ENCODE results near the gene CHMP3.
A peak's percentile ranks its signal among the peaks of the same experiment; 100 is the strongest.
"Not testable (repeated sequence)": the region's sequence is repeated elsewhere in the genome, so short reads cannot be mapped to it uniquely, and the experiment has no call there.

The CHMP3 gene

DNA sequence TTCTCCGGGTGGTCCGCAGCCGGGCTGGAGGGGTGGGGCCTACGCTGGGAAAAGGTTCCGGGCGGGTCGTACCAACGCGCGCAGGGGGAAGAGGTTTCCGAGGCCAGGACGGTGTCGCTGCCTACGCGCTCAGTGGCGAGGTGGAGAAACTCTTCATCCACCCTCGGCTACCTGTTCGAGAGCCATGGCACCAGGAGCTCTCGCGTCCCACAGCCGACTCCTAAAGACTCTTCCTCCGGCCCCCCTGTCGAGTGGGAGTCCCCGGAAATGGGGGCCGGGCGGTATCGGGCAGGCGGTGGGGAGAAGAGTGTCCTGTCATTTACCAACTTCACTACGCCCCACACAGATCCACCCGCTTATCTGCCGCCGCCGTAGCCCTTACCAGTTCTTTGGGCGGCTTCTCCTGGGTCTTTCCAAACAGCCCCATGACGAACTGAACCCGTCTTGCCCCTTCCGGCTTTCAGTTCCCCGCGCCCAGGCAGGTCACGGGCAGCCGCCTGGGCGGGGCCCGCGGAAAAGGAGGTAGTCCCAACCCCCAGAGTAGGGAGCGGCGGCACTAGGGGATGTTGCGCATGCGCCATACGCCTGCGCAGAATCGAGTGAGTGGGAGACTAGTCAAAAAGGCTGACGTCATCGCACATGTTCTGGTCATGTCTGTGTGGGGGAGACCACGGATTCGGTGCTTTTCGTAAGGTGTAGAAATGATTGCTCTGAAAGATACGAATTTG is at the start of gene CHMP3:
TSS of gene CHMP3 (minus strand) at position 522 of the 728 bp plus-strand sequence. CDS start at position 427, 95 bp downstream.
- peak; percentile 86 for DNase-seq

DNA sequence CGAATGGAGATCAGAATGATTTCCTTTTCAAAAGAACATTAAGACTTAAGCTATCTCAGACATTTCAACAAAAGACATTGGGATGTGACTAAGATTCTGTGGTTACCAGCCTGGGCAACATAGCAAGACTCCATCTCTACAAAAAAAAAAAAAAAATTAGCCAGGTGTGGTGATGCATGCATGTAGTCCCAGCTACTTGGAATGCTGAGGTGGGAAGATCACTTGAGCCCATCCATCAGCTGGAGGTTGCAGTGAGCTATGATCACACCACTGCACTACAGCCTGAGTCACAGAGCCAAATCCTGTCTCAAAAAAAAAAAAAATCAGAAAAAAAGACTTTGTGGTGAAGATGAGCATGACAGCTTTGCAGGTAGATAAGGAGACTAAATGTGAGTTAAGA is 47.6 kb upstream of the CHMP3 start:
- no peak for DNase-seq

DNA sequence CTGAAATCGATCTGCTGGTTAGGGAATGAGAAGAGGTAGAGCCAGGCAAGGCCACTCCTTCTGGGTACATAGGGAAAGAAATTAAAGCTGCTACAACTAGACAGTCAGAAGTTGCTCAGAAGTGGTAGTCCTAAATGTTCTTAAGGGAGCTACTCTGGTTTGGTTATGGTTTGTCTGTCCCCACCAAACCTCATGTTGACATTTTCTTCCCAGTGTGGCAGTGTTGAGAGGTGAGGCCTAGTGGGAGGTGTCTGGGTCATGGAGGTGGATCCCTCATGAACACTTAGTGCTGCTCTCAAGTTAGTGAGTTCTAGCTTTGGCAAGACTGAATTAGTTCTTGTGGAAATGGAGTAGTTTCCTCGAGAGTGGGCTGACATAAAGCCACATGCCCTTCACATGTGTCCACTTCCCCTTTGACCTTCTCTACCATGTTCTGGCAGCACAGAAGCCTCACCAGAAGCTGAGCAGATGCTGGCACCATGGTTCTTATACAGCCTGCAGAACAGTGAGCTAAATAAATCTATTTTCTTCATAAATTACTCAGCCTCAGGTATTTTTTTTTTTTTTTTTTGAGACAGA is 45.7 kb upstream of the CHMP3 start:
- DNase-seq, result no peak

DNA sequence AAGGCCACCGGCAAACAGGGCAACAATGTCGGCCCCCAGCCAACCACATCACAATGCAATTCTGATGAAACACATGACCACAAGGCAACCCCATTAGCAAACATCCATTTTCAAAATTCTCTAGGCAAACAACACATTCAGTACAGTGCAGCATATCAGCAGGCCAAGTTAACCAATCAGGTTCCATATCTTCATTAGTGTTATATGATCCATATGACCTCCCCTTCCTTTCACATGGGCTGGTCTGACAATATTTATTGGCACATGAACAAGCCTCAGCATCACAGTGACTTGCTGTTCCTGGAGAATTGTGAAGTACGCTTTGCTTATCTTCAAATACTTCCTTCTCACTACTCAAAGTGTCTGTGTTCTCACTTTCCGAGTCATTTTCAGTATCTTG is 40.7 kb upstream of the CHMP3 start:
- DNase-seq, result no peak

DNA sequence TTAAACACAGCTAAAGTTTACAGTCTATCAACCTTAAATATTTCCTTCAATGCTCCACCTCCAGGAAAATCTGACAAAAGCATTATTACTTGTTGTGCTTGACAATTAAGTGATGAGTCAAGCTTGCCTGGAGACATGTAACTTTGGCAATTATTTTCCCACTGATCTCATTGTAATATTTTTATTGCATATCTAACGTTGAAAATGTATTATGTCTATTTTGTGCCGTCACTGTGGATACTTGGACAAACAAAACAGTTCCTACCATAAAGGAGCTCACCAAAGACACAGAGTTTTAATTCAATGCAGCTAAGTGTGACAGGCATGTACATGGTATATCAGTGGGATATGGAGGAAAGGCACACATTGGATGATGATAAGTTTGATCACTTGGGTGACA is 35.7 kb upstream of the CHMP3 start:
- no peak for DNase-seq

DNA sequence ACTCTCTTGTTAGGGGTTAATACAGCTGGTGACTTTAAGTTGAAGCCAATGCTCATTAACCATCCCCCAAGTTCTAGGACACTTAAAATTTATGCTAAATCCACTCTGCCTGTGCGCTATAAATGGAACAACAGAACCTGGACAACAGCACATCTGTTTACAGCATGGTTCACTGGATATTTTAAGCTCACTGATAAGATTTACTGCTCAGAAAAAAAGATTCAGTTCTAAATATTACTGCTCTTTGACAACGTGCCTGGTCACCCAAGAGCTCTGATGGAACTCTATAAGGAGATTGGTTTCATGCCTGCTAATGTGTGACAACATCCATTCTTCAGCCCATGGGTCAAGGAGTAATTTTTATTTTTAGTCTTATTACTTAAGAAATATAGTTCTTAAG is 32.9 kb upstream of the CHMP3 start:
- DNase-seq, result no peak

DNA sequence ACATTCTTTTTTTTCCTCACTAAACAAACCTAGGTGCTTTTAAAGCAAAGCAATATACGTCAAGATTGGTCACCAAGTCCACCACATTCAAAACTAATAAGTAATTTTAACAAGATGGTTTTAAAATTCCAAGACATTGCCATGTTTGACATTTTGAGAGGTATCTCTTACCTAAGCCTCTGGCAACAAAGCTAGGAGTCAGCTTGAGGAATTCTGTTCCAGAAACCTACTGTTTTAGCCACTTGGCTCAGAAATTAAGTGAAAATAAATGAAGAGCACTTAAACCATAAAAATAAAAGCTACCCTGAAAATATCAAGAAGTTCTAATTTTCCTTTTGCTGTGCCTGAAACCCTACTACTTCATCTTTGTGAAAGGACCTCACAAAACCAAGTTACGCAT is 30.0 kb upstream of the CHMP3 start:
- DNase-seq, result no peak

DNA sequence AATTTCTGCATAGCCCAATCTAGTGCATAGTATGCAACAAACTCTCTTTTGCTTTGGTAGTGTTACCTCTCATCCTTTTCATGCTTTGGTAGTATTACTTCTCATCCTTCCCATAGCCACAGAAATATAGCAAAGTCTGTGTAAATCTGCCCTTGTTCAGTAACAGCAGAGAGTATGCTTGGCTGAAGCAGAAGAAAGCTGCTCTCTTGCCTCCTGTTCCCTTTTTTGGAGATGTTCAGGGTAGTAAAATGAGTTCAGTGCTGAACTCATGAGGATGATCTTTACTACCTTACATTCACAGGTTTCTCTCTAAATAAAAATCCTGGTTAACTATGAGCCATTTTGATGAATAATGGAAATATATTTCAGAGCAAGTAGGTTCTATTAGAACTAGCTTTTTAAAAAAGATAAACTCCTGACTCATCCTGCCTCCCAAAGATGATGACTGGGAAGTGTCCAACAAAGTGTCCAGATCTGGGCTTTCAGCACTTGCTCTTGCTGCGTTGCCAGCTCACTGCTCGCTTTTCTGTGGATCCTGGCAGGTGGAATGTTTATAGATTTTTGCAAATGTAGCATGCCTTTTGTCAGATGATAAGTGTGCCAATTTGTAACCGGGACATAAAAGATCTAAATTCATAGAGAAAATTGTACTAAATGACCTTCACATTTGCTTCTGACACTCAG is 29.4 kb upstream of the CHMP3 start:
- DNase-seq, result no peak

DNA sequence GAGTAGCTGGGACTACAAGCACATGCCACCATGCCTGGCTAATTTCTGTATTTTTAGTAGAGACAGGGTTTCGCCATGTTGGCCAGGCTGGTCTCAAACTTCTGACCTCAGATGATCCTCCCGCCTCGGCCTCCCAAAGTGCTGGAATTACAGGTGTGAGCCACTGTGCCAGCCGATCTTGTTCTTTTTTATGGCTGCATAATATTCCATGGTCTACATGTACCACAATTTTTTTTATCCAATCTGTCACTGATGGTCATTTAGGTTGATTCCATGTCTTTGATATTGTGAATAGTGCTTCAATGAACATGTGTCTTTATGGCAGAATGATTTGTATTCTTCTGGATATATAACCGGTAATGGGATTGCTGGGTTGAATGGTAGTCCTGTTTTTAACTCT is 26.5 kb upstream of the CHMP3 start:
- DNase-seq, result not testable (repeated sequence)

DNA sequence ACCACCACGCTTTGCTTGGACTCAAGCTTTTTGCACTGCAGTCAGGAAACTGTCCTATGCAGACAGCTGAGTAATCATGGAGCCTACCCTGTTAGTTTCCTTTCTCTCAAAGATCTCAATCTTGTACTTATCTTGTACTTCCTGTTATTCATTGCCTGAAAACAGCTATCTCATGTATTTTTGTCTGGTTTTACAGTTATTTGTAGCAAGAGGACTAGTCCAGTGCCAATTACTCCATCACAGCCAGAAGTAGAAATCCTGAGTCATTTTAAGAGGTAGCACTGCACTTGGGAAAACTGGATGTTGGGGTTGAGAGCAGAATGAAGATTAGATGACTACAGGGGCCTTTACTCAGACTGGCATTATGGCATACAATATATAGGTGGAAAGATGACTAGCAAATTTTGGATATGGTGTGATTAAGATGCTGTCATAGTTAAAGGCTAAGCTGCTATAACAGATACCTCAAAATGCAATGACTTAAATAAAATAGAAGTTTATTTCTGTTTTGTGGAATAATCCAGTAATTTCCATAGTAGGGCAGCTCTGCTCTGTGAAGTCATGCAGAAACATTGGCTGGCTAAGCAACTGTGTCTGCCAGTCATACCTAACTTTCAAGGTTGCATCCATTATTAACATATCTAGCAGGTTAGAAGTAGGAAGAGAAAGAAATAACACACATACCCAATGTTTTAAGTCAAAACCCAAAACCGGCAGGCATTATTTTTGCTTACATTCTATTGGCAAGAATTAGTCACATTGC is 21.1 kb upstream of the CHMP3 start:
- no peak for DNase-seq

DNA sequence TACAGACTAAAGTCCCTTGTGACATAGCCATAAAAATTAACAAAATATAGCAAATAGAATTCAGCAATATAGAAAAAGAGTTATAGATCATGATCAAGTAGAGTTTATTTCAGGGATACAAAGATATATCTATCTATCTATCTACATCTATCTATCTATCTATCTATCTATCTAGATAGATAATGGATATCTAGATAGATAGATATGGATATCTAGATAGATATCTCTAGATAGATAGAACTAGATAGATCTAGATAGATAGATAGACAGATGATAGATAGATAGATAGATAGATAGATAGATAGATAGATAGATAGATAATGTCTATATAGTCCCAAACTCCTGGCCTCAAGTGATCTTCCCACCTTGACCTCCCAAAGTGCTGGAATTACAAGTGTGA is 17.3 kb upstream of the CHMP3 start:
- DNase-seq, result no peak

DNA sequence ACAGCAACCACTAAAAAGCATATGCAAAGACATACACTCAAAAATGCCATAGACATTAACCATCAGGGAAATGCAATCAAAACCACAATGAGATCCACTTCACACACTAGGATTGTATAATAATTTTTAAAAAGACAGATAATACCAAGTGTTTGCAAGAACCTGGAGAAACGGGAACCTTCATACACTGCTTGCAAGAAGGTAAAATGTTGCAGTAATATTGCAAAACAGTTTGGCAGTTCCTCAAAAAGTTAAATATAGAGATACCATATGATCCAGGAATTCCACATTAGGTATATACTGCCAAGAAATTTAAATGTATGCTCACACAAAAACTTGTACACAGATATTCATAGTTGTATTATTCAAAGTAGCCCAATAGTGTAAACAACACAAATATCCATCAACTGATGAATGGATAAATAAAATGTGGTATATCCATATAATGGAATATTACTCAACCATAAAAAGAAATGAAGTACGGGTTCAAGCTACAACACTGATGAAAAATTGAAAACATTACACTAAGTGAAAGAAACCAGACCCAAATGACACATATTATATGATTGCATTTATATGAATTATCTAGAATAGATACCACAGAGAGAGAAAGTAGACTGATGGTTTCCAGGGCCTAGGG is 14.7 kb upstream of the CHMP3 start:
- no peak for DNase-seq

DNA sequence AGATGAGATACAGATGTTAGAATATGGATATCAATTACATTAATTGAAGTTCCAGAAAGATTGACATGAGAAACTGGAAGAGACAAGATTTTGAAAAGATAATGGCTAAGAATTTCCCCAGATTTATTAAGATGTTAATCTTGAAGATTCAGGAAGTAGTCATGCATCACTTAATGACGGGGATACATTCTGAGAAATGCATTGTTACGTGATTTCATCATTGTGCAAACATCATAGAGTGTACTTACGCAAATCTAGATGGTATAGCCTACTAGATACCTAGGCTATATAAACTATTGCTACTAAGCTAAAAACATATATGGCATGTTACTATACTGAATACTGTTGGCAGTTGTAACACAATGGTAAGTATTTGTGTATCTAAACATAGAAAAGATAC is 6.8 kb upstream of the CHMP3 start:
- no peak for DNase-seq

DNA sequence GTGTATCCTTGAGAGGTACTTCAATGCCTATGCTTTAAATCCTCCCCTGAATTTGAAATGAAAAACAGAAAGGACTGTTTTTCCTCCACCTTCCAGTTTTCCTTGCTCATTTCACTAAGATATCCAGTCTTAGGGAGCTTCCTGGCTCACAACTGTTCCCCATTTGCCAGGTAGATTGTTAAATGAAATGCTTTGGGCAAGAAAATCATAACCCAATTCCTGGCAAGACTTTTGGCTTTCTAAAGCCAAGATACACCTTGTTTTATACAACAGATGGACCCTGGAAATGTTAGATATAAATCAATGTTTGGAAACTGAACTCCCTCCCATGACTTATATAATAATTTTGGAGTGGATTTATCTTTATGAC is 3.6 kb upstream of the CHMP3 start:
- no peak for DNase-seq

DNA sequence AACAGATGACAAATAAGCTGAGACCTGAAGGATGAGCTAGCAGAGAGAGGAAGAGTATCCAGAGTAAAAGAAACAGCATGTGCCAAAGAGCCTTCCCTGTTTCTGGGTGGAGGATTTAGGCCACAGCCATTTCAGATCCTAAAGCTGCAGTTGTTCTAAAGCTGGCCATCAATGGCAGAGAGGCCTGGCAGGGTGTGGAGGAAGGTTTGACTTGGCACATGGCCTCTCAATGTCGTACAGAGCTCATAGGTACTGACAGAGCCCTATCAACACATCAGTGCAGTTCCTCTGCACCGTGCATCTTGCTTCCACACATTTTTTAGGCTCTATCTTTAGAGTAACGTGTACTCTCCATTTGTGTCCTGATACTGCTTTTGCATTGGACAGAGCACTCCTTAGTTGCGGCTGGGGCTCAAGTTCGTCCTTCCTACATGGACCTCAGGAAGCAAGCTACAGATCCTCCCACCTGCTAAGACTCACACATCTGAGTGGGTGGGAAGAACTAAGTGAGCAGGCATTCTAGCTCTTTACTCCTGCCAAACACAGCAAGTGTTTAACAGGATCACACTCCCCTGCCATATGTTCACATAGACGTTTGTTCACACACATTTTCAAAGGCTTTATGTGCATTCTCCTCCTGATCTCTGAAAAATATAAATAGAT is 3.0 kb upstream of the CHMP3 start:
- no peak for DNase-seq

DNA sequence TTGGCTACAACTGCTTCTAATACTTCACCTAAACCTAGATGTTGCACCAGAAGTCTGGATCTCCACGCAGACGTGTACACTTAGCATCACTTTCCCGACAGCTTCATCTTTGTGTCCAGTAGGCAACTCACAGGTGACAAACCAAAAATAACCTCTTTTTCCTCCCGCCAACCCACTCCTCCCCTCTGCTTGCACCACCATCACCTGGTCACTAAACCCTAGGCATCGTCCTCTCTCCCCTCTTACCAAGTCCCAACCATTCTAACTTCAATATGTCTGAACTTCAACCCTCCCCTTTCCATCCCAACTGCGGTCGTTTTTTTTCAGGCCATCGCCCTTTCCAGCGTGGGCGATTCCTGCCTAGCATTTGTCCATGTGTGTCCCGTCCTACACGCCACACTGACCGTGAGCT is 413 bp upstream of the CHMP3 start:
- no peak for DNase-seq

DNA sequence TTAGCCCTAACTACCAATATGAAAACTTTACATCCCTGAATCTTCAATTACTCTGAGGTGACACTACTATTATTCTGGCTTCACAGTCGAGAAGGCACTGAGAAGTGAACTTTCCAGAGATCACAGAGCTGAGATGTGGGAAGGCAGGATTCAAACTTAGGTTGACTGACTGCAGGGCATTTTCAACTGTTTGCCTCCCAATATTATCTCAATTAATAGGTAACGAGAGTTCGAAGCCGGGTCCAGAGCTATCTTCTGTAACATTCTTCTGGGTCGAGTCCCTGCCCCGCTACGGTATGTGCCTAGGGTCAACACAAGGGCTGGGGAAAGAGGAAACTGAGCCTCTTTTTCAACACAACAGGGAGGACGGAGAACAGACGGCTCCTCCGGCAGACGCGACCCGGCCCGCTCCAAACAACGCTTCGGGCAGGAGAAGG is 740 bp downstream of the CHMP3 start:
- no peak for DNase-seq

DNA sequence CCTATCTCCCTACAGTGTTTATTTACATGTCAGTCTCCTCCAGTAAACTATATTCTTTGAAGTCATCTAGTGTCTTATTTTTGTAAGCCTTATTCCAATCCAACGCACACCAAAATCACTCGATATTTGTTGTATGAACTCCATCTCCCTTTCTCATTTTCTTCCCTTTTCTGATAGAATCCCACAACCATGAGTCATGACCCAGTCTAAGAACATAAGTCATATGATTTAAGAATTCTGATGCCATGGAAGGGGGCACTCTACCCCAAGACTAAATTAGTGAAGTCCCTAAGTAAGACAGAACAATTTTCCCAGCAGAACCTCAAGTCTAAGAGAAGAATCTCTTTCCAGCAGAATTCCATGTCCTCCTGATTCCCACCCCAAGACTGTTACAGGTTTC is 5.4 kb downstream of the CHMP3 start:
- DNase-seq, result no peak

DNA sequence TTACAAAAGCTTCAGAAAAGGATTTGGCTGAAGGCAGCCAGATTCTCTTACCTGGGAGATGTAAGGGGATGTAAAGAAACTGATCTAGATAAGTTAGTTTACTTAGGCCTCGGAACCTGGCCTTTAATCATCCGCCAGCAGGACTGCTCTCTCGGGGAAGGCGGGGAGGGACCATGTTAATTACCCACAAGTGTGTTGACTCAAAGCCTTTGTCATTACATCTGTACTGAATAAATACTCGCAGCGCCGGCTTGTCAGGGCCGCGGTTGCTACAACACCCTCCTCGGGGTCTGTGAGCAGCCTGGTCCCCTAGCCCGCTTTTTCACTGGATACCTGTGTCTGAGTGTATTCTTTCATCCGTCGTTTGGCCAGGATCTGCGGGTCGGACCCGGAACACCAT is 6.7 kb downstream of the CHMP3 start:
- DNase-seq, result no peak

DNA sequence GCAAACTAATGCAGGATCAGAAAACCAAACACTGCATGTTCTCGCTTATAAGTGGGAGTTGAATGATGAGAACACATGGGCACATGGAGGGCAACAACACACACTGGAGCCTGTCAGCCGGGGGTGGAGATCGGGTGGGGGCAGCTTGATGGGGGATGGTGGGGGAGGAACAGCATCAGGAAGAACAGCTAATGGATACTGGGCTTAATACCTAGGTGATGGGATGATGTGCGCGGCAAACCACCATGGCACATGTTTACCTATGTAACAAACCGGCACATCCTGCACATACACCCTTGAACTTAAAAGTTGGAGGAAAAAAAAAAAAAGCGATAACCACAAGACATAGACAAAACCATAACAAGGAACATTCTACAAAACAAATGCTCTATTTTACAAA is 10.4 kb downstream of the CHMP3 start:
- no peak for DNase-seq

DNA sequence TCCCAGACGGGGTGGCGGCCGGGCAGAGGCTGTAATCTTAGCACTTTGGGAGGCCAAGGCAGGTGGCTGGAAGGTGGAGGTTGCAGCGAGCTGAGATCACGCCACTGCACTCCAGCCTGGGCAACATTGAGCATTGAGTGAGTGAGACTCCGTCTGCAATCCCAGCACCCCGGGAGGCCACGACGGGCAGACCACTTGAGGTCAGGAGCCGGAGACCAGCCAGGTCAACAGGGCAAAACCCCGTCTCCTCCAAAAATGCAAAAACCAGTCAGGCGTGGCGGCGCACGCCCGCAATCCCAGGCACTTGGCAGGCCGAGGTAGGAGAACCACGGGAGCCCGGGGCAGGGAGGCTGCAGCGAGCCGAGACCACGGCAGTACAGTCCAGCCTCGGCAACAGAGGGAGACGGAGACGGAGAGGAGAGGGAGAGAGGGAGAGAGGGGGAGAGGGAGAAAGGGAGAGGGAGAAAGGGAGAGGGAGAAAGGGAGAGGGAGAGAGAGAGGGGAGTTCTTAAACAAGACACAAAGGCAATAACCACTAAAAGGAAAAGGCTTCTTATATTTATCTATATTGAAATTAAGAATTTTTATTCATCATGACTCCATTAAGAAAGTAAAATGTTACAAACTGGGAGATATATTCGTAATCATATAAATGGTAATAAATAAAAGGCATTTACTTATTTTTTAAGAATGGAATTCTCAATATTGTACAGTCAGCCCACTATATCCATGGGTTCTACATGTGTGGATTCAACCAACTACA is 13.1 kb downstream of the CHMP3 start:
- not testable (repeated sequence) for DNase-seq

DNA sequence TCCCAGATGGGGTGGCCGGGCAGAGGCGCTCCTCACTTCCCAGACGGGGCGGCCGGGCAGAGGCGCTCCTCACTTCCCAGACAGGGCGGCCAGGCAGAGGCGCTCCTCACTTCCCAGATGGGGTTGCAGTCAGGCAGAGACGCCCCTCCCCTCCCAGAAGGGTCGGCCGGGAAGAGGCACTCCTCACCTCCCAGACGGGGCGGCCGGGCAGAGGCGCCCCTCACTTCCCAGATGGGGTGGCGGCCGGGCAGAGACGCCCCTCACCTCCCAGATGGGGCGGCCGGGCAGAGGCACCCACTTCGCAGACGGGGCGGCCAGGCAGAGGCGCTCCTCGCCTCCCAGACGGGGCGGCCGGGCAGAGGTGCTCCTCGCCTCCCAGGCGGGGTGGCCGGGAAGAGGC is 13.8 kb downstream of the CHMP3 start:
- DNase-seq, result not testable (repeated sequence)

Data from GOT3 (cell line).